Left cardiac atrium (tissue), 4 donors: ENCODE measurements around the gene TMEM134. TPM values are rescaled to one million over a fixed set of nuclear protein-coding genes. Genes with fewer than 3 reads are reported as not detected.
"Not testable (repeated sequence)": the region's sequence is repeated elsewhere in the genome, so short reads cannot be mapped to it uniquely, and the experiment has no call there.

ENCODE experiments used
- ATAC-seq, 2 donors: fragments of 200-7000 bp; cut with Tn5 transposase; one replicate each; pipeline ENCODE4 v1.9.1; 2020; ENCODE audit warnings: mild to moderate bottlenecking in 2 of 2, moderate library complexity in 2 of 2
- DNase-seq: peaks from one replicate; pipeline ENCODE4 v3.0.0-alpha.2; 2020
- intact Hi-C, 2 donors: fragments of 100-400 bp; cut with DNase I; formaldehyde crosslinking; loops; one replicate each; pipeline versions ENCODE4 v1.14.1 to v1.15.1; 2022 to 2023
- total RNA-seq, 2 donors: library from RNA; stranded (reverse); fragmentation: NEBNext Ultra II Directional; extraction: Animal tissue kit (Norgen Biotek cat#: 25700); gene quantifications; one replicate each; pipeline ENCODE4 v1.2.1, GENCODE V29; 2021
- donor health status: DM: no; HTN: yes; CAD: no.
- donor health status: DM: no; HTN: yes; CAD: no; lungs with severe emphysema.
- donor health status: DM: yes; HTN: yes; CAD: no.
- donor health status: Dilated cardiomyopathy.

Gene TMEM134
- total RNA-seq, 2 donors from 2014 or later, result 50.5 to 58.1 TPM

DNA sequence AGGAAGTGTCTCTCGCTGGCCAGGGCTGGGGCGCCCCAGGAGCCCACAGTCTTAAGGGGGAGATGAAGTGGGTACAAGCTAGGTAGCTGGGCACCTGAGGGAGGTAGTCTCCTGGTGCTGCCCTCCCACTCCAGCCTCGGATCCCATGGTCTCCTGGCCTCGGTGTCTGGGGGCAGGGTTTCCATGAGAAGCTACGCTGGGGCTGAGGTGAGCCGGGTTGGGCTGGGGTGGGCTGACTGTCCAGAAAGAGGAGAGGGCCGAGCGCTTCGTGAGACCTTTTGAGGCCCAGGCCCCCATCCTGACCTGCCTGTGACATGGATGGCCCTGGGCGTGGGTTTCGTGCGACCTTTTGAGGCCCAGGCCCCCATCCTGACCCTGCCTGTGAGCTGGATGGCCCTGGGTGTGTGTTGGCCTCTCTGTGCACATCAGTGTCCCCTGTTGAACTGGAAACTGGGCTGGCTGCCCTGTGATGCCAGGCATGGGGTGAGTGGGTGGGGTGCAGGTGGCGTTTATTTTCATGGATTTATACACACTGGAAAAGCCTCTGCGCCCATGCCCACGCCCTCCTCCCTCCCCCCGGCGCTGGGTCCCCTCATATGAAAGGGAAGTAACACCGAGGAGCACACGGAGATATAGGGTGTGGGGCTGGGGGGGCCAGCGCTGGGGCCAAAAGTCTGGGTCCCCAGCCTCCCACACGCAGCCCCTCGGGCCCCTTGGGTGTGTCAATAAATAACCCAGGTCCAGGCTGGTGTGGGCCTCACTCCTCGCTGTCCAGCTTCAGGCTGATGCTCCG, 22.4 kb upstream of the TMEM134 start:
- DNase-seq, result no peak
- intact Hi-C loops, result no loop called here
- no peak for ATAC-seq

DNA sequence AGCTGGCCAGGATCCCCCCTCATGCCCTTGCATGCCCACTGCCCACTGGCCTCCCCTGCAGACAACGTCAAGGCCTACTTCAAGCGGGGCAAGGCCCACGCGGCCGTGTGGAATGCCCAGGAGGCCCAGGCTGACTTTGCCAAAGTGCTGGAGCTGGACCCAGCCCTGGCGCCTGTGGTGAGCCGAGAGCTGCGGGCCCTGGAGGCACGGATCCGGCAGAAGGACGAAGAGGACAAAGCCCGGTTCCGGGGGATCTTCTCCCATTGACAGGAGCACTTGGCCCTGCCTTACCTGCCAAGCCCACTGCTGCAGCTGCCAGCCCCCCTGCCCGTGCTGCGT, 21.6 kb upstream of the TMEM134 start:
- ATAC-seq (no peak), DNase-seq (no peak)
- intact Hi-C loops, result no loop called here

DNA sequence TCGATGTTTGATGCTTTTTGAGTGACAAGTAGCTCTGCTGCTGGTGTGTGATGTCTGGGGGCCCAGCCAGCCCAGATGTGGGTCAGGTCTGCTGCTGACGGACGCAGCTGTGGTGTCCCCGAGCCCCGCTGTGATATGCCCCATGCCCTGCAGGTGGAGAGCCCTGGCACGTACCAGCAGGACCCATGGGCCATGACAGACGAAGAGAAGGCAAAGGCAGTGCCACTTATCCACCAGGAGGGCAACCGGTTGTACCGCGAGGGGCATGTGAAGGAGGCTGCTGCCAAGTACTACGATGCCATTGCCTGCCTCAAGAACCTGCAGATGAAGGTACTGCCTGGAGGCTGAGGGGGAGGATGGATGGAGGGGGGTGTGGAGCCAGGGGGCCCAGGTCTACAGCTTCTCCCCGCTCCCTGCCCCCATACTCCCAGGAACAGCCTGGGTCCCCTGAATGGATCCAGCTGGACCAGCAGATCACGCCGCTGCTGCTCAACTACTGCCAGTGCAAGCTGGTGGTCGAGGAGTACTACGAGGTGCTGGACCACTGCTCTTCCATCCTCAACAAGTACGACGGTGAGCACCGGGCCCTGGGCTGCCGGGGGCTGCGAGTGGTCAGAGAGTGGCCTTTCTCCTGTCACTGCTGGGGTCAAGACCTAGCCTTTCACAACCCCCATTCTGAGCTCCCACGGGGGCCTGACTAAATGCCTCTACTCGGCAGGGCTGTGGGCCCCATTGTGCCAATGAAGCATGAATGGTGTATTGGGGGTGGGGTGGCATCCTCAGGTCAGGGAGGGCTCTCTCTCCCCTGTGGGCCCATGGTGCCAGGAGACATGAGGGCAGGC, 21.1 kb upstream of the TMEM134 start:
- no peak for DNase-seq
- intact Hi-C loops, result no loop called here

DNA sequence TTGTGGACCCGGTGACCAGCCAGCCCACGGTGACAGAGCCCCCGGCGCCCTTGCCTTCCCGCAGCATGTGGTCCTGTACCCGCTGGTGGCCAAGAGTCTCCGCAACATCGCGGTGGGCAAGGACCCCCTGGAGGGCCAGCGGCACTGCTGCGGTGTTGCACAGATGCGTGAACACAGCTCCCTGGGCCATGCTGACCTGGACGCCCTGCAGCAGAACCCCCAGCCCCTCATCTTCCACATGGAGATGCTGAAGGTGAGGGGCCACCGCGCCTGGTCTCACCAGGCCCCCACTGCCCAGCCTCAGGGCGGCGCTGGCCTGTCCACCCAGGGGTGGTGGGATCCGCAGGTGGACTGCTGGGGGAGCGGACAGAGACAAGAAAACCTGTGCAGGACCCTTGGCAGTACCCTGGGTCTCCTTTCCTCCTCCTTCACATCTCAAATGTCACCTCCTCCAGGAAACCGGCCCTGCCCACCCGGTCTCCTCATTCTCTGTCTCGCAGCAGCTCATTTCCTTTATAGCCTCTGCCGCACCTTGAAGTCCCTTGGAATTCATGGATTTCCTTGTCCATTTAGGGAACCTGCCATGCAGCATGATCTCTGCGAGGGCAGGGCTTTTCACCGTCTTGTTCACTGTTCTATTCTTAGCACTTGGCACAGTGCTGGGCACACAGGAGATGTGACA, 20.3 kb upstream of the TMEM134 start:
- intact Hi-C loops, result no loop called here
- DNase-seq (no peak), ATAC-seq (no peak)

More for the DNA sequence above, 21.1 kb upstream of the TMEM134 start:
- no peak for ATAC-seq

DNA sequence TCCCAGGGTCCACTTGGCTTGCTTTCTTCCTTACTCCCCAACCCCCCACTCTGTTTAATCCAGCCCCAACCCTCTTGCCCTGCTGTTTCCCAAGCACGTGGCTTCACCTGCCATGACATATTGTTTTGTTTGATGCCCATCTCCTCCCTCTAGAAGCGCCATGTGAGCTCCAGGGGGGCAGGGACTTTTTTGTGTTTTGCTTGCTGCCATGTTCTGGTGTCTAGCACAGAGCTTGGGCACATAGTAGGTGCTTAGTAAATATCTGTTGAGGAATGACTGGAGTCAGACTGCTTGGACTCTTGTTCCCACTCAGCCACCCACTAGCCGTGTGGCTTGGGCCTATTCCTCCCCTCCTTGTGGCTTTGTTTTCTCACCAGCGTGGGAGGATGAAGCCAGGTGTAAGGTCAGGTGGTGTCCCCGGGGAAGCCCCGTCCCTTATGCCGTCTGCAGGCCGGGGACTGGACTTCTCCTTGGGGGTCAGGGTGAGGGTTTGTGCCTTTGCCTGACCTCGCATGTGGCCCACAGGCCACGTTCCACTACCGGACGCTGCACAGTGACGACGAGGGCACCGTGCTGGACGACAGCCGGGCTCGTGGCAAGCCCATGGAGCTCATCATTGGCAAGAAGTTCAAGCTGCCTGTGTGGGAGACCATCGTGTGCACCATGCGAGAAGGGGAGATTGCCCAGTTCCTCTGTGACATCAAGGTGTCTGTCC, 17.6 kb upstream of the TMEM134 start:
- no peak for ATAC-seq
- intact Hi-C loops, result no loop called here
- DNase-seq, result no peak

DNA sequence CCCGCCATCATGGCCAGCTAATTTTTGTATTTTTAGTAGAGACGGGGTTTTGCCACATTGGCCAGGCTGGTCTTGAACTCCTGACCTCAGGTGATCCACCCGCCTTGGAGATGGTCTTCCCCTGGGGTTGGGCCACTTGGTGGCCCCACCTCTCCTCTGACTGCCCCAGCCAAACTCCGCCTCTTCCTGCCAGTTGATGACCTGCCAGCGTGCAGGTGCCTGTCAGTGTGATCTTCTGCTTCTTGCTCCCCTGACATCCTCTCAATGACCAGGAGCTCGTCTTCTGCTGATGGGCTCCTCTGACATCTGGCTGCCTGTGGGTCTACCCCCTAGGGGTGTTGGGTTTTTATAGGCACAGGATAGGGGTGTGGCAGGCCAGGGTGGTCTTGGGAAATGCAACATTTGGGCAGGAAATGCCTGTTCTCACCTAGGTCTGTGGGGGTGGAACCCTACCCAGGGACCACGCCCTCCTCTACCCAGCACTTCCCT, 16.9 kb upstream of the TMEM134 start:
- DNase-seq, intact Hi-C loops, ATAC-seq: not testable (repeated sequence)

DNA sequence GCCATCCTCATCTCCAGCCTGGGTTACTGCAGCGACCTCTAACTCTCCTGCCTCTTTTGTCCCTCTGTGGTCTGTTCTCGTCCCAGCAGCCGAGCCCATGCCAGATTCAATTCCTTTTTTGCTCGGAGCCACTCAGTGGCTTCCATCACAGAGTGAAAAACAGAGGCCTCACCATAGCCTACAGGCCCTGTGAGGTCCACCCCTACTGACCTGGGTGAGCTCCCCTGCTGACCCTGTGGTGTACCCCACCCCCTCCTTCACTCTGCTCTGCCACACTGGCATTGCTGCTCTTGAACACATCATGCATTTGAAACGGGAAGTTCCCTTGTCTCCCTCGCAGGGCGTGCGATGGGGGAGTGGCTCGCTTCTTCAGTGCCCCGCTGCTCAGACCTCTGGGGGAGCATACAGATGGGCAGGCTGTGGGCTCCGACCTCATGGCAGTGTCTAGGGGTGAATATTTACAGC, 15.8 kb upstream of the TMEM134 start:
- DNase-seq, result no peak
- intact Hi-C loops, result no loop called here
- no peak for ATAC-seq

DNA sequence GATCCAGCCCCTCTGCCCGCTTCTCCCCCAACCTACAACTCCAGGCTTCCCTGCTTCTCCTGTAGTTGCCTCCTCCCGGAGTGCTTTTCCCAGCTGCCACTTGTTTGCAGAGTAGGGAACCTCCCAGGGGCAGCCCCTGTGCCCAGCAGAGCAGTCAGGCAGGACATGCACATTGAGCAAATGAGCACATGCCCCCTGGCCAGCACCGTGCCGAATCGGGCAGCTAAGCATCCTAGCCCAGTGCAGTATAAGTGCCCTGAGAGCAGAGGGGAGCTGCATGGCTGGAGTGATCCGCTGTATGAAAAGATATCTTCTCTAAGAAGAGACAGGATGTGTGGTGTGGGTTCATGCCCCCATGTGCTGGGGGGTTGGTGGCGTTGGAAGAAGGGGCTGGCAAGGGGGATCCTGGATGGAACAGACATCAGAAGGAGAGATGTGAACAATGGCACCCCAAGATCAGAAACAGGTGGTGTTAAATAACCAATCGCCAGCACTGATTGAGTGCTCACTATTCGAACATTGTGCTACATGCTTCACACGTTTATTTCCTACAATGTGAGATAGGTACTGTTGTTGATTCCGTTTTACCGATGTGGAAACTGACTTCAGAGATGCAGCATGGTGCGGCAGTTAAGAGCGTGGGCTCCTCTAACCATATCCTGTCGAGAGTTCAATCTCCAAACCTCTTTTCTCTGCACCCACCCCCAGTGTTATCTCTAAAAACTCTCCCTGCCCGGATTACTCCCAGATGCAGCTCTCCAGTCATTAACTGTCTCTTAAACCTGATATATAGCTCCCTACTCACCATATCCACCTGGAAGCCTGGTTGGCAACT, 15.0 kb upstream of the TMEM134 start:
- intact Hi-C loops, result no loop called here
- DNase-seq, result no peak

DNA sequence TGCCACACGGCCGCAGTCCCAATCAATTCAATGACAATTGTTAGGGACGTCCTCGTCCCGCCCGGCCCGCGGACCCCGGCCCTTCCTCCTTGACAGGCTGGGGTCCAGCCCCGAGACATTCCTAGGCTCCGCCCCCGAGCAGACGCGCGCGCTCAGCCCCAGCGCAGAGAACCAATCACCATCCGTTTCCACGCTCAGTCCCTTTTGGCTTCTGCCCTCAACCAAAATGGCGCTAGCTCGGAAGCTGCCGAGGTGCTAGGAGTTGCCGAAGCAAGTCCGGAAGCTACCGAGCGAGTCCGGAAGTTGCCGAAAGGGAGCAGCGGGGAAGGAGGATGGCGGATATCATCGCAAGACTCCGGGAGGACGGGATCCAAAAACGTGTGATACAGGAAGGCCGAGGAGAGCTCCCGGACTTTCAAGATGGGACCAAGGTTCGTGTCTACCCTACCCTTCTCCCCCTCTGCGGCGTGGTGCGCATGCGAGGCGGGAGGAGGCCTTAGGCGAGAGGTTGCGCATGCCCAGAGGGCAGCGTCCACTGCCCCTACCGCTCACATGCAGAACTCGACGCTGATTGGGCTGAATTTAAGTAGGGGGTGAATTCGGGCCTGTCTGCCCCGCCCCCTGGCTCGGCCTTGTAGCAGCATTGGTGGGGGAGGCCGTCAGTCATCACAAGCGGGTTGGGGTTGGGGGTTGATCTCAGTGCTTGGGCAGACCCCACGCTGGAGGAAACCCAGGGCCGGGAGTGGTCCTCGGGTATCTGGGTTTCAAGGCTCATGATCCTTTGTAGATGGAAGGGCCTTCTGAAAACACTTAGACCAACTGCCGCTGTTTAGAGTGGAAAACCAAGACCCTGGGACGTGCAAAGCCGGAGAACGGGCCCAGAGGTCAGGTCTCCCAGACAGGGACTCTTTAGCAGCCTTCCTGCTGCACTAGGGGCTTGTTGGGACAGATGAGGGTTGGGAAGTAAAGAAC, 14.1 kb upstream of the TMEM134 start, which contains the start of gene AIP:
AIP (plus strand) TSS at position 200 of the 972 bp plus-strand sequence; CDS start at position 333, 133 bp downstream.
- DNase-seq, result peak; percentile 98
- peak; percentile 98 for ATAC-seq
- intact Hi-C loops, result no loop called here

More for the DNA sequence above, 15.0 kb upstream of the TMEM134 start:
- no peak for ATAC-seq

DNA sequence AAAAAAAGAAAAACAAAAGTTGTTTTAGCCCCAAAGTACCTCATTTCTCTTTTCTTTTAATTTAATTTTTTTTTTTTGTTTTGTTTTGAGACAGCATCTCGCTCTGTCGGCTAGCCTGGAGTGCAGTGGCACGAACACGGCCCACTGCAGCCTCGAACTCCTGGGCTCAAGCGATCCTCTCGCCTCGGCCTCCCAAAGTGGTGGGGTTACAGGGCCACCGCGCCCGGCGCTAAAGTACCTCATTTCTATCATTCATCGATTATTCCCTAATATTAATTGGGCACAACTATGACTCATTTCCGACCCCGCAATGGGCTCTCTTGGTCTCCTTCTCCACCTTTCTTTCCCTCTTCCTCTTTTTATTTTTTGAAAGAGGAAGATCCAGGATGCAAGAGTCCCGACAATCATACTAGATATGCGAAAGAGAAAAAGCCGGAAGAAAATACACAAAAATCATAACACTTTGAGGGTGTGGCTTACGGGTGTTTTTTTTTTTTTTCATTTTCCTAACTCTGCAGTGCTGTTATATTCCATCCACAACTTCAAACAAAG, 13.3 kb upstream of the TMEM134 start:
- intact Hi-C loops, result no loop called here
- DNase-seq, result no peak
- ATAC-seq, result peak; percentile 6 to 14

DNA sequence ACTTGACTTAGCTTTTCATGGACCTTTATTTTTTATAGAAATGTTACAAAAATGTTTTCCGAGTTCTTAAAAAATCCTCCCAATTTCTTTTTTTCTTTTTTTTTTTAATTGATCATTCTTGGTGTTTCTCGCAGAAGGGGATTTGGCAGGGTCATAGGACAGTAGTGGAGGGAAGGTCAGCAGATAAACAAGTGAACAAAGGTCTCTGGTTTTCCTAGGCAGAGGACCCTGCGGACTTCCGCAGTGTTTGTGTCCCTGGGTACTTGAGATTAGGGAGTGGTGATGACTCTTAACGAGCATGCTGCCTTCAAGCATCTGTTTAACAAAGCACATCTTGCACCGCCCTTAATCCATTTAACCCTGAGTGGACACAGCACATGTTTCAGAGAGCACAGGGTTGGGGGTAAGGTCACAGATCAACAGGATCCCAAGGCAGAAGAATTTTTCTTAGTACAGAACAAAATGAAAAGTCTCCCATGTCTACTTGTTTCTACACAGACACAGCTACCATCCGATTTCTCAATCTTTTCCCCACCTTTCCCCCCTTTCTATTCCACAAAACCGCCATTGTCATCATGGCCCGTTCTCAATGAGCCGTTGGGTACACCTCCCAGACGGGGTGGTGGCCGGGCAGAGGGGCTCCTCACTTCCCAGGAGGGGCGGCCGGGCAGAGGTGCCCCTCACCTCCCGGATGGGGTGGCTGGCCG, 8.4 kb upstream of the TMEM134 start:
- ATAC-seq, DNase-seq: not testable (repeated sequence)

DNA sequence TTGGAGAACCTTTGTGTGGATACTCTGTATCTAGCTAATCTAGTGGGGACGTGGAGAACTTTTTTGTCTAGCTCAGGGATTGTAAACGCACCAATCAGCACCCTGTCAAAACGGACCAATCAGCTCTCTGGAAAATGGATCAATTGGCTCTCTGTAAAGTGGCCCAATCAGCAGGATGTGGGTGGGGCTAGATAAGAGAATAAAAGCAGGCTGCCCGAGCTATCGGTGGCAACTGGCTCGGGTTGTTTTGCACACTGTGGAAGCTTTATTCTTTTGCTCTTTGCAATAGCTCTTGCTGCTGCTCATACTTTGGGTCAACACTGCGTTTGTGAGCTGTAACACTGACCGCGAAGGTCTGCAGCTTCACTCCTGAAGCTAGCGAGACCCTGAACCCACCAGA, 7.6 kb upstream of the TMEM134 start:
- intact Hi-C loops, DNase-seq, ATAC-seq: not testable (repeated sequence)

More for the DNA sequence above, 8.4 kb upstream of the TMEM134 start:
- intact Hi-C loops, result not testable (repeated sequence)

DNA sequence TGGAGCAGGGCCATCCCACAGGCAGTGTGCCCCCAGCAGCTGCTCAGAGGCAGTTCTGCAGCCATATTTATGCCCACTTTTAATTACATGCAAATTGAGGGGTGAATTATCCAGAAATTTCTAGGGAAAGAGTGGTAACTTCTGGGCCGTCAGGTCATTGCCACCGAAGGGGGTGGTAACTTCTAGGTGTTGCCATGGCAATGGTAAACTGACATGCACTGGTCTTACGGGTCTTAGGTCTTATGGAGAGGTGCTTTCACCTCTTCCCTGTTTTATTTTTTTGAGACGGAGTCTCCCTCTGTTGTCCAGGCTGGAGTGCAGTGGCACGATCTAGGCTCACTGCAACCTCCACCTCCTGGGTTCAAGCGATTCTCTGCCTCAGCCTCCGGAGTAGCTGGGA, 3.8 kb upstream of the TMEM134 start:
- DNase-seq (no peak), ATAC-seq (no peak)
- intact Hi-C loops, result loop anchor here in 1 of 2 donors (5.0 kb wide), 1 partner anchor 71 kb away; the partner anchor contains the start of genes PPP1CA and TBC1D10C

DNA sequence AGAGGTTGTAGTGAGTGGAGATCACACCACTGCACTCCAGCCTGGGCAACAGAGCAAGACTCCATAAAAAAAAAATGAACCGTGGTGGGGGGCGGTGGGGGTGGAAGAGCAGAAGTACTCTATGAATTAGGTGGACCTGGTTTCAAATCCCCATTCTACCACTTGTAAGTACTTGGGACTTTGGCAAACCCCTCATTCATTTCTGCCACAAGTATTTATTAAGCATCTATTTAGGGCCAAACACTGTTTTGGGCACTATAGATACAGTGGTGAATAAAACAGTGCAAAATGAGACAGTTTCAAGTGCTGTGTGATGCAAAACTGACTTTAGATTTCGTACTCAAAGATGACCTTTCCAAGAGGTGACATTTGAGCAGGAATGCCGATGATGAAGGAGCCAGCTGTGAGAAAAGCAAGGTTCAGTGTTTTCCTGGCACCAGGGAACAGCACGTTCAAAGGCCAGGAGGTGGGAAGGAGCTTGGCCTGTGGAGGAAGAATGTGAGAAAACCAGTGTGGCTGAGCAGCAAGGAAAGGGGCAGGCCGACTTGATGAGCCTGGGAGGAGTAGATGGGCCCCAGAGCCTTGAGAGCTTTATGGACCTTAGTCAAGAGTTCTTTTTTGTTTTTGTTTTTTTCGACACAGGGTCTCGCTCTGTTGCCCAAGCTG, 1.4 kb upstream of the TMEM134 start:
- no peak for ATAC-seq
- intact Hi-C loops, result loop anchor here in 1 of 2 donors (5.0 kb wide), 1 partner anchor 68 kb away; the partner anchor contains the start of genes PPP1CA and TBC1D10C
- DNase-seq, result no peak

DNA sequence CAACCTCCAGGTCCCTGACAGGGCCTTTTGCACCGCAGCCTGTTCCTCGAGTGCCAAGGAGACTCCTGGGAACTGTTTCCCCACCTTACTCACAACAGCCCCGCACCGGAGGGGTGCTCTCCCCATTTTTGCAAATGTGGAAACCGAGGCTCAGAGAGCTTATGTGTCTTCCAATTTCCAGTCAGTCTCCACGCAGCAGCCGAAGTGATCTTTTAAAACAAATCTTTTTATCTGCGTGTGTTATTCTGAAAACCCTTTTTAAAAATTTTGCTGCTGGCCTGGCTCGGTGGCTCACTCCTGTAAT, 409 bp upstream of the TMEM134 start:
- ATAC-seq, result no peak

More for the DNA sequence above, 409 bp upstream of the TMEM134 start:
- intact Hi-C loops, result loop anchor here in 1 of 2 donors (10.0 kb wide), 1 partner anchor 65 kb away; the partner anchor contains the start of genes PPP1CA and TBC1D10C
- no peak for DNase-seq
